Subcutaneous abdominal adipose tissue (tissue), 5 donors: Measurements from ENCODE around the gene ANO7.

Source experiments
- H3K27ac ChIP-seq: one replicate; pipeline ENCODE4 v1.7.0; 2013; ENCODE audit warnings: low read depth, mild to moderate bottlenecking, inconsistent platforms, low read length, moderate library complexity
- H3K27me3 ChIP-seq, 5 donors: one replicate each; pipeline ENCODE4 v1.7.0; 2013; ENCODE audit warnings: low read length in 5 of 5, inconsistent platforms in 1 of 5; ENCODE audit not compliant: control insufficient read depth in 5 of 5, insufficient read depth in 4 of 5
- H3K36me3 ChIP-seq, 5 donors: one replicate each; pipeline ENCODE4 v1.7.0; 2013; ENCODE audit warnings: low read length in 5 of 5; ENCODE audit not compliant: control insufficient read depth in 5 of 5, insufficient read depth in 5 of 5
- H3K4me1 ChIP-seq, 5 donors: one replicate each; pipeline ENCODE4 v1.7.0; 2013; ENCODE audit warnings: low read length in 5 of 5, mild to moderate bottlenecking in 3 of 5, moderate library complexity in 1 of 5; ENCODE audit not compliant: control insufficient read depth in 5 of 5, insufficient read depth in 5 of 5
- H3K4me3 ChIP-seq, 5 donors: one replicate each; pipeline ENCODE4 v1.7.0; 2013; ENCODE audit warnings: low read length in 5 of 5, low read depth in 1 of 5
- H3K9ac ChIP-seq, 5 donors: one replicate each; pipeline ENCODE4 v1.7.0; 2013; ENCODE audit warnings: low read length in 5 of 5, mild to moderate bottlenecking in 4 of 5, moderate library complexity in 3 of 5
- H3K9me3 ChIP-seq, 5 donors: one replicate each; pipeline ENCODE4 v1.7.0; 2013; ENCODE audit warnings: low read length in 5 of 5; ENCODE audit not compliant: control insufficient read depth in 5 of 5
- donor health status: healthy.
- donor health status: healthy.
- donor health status: healthy.
- donor health status: healthy.
- donor health status: healthy.

The ANO7 gene

DNA sequence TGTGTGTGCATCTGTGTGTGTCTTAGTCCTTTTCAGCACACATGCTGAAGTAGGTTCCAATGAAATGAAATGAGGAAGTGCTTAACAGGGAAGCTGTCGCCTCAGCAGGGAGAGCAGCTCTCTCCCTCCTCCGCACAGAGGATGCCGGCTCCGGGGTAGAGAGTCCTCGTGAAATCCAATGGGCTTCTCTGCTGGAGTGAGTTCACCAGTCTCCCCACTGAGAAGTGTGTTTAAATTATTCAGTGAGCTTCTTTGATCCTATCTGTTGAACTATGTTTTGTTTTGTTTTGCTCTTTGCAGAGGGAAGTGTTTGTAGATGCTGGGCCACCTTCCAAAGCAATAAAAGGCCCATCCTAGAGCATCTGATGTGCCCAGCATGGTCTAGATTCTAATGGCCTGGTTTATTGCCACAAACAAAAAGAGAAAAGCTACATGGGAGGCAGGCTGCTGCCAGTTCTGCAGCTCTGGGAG is 31.5 kb upstream of the ANO7 start:
- no peak overlapping the region for H3K9ac ChIP-seq
- no peak overlapping the region for H3K4me3 ChIP-seq
- H3K27me3 ChIP-seq = no peaks in the 10 kb centered on the region
- H3K9me3 ChIP-seq = no peaks in the 10 kb centered on the region
- peaks cover 0 to 63% (median 37%) of the 10 kb centered on the region in 5 donors for H3K36me3 ChIP-seq
- H3K4me1 ChIP-seq = peaks cover 5 to 19% (median 8%) of the 10 kb centered on the region in 5 donors
- H3K27ac ChIP-seq = no peak overlapping the region

DNA sequence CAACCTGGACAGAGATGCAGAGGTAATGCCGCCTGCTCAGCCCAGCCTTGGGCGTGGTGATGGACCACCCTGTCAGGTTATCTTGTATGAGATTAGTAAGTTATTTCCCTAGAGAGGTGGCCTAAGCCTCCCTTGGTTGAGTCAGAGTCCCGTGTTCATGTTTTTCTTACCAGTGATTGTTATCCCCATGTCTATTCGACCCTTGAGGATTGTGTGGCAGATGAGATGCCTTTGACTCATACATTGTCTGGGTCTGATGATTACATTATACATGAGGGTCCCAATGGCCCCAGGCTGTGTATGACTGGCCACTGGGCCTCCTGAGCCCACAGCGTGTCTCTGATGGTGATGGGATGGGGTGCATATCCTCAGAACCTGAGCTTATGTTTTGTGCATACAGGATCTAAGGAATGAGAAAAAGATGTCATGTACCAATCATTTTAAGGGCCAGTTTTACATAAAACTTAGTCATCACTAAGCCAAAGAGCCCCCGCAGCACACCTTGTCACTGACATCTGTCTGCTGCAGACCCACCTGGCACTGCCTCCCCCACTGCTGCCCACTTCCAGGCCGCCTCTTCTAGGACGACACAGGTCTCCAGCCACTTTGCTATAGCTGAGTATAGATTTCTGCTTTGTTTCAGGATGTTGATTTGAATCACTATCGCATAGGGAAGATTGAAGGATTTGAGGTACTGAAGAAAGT is 30.5 kb upstream of the ANO7 start:
- H3K9ac ChIP-seq = no peak overlapping the region
- no peaks in the 10 kb centered on the region for H3K27me3 ChIP-seq
- H3K4me3 ChIP-seq = no peak overlapping the region
- peaks cover 7 to 24% (median 13%) of the 10 kb centered on the region in 5 donors for H3K4me1 ChIP-seq
- H3K36me3 ChIP-seq = peaks cover 0 to 63% (median 37%) of the 10 kb centered on the region in 5 donors
- no peak overlapping the region for H3K27ac ChIP-seq
- no peaks in the 10 kb centered on the region for H3K9me3 ChIP-seq

DNA sequence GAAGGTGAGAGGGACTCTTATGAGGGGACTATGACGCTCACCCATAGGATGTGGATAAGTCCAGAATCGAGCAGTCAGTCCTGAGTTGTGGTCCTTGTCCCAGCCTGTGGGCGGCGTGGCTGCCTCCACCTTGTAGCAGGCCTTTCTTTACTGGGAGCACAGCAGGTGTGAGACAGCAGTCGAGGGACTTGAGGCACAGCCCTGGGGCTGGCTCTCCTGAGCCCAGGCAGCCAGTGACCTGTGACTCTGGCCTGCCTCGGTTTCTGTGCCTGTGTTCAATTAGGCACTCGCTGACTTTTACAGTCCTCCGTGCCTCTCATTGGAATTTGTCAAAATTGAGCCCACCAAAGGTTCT is 30.0 kb upstream of the ANO7 start:
- no peak overlapping the region for H3K4me3 ChIP-seq
- no peak overlapping the region for H3K9ac ChIP-seq
- H3K9me3 ChIP-seq = no peaks in the 10 kb centered on the region
- peaks cover 7 to 24% (median 13%) of the 10 kb centered on the region in 5 donors for H3K4me1 ChIP-seq
- H3K36me3 ChIP-seq = peaks cover 0 to 63% (median 38%) of the 10 kb centered on the region in 5 donors
- H3K27ac ChIP-seq = no peak overlapping the region
- no peaks in the 10 kb centered on the region for H3K27me3 ChIP-seq

DNA sequence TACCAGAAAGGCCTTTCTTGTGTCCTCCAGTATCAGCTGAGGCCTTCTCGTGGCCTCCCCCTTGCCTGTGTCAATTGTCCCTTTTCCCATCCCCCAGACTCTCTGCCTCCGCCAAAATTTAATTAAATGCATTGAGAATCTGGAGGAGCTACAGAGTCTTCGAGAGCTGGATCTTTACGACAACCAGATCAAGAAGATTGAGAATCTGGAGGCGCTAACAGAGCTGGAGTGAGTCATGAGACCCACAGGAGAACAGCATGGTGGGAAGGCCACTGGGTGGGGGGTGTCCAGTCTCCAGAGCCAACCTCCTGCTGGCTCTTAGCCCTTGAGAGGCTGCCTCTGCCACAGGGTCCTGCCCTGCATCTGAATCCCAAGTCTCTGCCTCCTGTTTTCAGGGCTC is 29.4 kb upstream of the ANO7 start:
- Histone ChIP-seq H3K4me3 (no peak overlapping the region), H3K9me3 (no peaks in the 10 kb centered on the region), H3K4me1 (peaks cover 7 to 24% (median 13%) of the 10 kb centered on the region in 5 donors), H3K9ac (no peak overlapping the region), H3K36me3 (peaks cover 0 to 66% (median 41%) of the 10 kb centered on the region in 5 donors), H3K27ac (no peak overlapping the region), H3K27me3 (no peaks in the 10 kb centered on the region)

DNA sequence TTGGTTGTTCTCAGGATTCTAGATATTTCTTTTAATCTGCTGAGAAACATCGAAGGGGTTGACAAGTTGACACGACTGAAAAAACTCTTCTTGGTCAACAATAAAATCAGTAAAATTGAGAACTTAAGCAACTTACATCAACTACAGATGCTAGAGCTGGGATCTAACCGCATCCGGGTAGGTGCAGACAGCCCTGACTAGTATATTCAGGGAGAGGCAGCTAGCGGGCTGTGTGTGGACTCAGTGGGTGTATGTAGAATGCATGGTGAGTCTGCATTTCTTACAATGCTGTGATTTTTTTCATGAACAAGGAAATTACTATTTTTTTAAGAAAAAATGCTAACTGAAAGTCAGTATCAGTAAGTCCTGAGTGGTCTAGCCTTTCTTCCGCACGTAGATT is 28.2 kb upstream of the ANO7 start:
- Histone ChIP-seq H3K27ac (no peak overlapping the region), H3K9ac (no peak overlapping the region), H3K9me3 (no peaks in the 10 kb centered on the region), H3K4me3 (no peak overlapping the region), H3K27me3 (no peaks in the 10 kb centered on the region), H3K36me3 (peaks cover 0 to 63% (median 43%) of the 10 kb centered on the region in 5 donors), H3K4me1 (peaks cover 7 to 24% (median 13%) of the 10 kb centered on the region in 5 donors)

DNA sequence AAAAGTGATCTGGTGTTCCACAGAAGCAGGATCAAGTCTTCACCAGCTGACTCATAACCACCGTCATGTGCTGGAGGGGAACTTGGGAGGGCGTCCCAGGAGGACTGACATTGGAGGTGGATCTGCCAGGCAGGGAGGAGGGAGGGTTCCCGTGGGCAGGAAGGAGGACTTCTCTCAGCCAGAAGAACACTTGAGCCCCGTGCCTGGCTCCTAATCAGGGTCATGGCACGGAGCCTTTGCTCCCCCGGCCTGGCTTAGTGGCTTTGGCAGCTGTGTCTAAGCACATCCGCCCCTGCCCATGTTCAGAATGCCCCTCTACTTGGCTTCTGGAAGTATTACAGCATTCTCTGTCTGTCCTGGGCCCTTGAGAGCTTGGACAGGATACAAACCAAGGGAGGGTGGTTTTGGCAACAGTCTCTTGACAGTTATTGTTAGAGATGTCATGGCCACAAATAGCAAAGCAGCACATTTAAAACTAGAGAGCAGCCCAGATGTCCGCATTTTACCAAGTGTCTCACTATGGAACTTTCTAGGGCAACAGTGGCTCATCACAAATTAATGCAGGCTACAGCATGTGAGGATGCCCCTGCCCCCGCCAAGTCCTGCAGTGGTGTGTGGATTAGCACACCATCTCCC is 26.7 kb upstream of the ANO7 start:
- Histone ChIP-seq H3K9ac (peak overlapping the region in 2 of 5 donors; percentile 16 to 56), H3K36me3 (peaks cover 0 to 64% (median 53%) of the 10 kb centered on the region in 5 donors), H3K27ac (peak overlapping the region; percentile 75), H3K4me3 (peak overlapping the region in 2 of 5 donors; percentile 11 to 19), H3K9me3 (no peaks in the 10 kb centered on the region), H3K27me3 (no peaks in the 10 kb centered on the region), H3K4me1 (peaks cover 7 to 24% (median 13%) of the 10 kb centered on the region in 5 donors)

DNA sequence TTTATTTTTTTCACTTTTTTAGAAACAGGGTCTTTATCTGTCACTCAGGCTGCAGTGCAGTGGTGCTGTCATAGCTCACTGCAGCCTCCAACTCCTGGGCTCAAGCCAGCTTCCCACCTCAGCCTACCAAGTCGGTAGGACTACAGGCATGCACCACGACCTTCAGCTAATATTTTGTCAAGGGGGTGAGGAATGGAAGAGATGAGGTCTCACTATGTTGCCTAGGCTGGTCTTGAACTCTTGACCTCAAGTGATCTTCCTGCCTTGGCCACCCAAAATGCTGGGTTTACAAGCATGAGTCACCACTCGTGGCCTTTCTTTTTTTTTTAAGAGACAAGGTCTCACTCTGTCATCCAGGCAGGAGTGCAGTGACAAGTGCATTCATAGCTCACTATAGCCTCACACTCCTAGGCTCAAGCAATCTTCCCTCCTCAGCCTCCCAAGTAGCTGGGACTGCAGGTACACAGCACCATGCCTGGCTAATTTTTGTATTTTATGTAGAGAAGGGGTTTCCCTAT is 24.8 kb upstream of the ANO7 start:
- H3K36me3 ChIP-seq = peaks cover 0 to 64% (median 58%) of the 10 kb centered on the region in 5 donors

DNA sequence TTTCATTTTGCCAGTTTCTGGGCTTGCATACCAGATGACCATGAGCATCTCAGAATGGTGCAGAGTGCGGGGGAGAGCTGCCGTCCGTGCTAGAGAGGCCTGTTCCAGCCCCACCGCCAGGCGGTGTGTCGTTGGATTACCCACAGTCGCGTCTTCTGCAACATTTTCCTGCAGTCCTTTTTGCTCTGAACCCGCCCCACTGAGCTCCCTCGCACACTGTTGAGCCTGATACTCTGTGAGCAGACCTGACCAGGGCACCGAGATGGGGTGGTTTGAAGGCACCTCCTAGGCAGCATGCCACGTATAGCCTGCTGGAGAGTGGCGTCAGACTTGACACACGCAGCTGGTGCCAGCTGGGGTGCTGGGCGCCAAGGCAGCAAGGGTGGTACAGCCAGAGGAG is 20.1 kb upstream of the ANO7 start:
- Histone ChIP-seq H3K27me3 (no peaks in the 10 kb centered on the region), H3K9me3 (peaks cover 3 to 15% (median 12%) of the 10 kb centered on the region in 5 donors), H3K9ac (no peak overlapping the region), H3K36me3 (peaks cover 16 to 70% (median 67%) of the 10 kb centered on the region in 5 donors), H3K4me3 (no peak overlapping the region), H3K4me1 (no peaks in the 10 kb centered on the region), H3K27ac (no peak overlapping the region)

More for the DNA sequence above, 24.8 kb upstream of the ANO7 start:
- H3K27me3 ChIP-seq = no peaks in the 10 kb centered on the region
- no peak overlapping the region for H3K4me3 ChIP-seq
- H3K9me3 ChIP-seq = no peaks in the 10 kb centered on the region
- no peak overlapping the region for H3K9ac ChIP-seq
- peaks cover 2 to 13% (median 13%) of the 10 kb centered on the region in 5 donors for H3K4me1 ChIP-seq
- no peak overlapping the region for H3K27ac ChIP-seq

DNA sequence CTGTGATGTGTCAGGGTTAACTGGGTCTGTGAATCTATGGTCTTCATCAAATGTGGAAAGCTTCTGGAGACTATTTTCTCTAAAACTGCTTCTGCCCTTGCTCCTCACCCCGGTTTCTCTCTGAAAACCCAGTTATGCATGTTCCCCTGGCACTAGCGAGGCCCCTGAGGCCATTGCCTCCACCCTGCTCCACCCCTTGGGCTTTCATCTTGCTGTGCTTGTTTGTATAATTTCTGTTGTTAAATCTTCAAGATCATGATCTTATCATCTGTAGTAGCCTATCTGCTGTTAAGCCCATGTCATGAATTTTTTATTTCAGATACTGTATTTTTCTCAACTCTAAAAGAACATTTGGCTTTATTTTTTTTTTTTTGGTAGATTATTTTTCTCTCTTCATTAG is 14.9 kb upstream of the ANO7 start:
- Histone ChIP-seq H3K4me3 (no peak overlapping the region), H3K4me1 (no peaks in the 10 kb centered on the region), H3K9ac (no peak overlapping the region), H3K9me3 (peaks cover 3 to 15% (median 12%) of the 10 kb centered on the region in 5 donors), H3K27ac (no peak overlapping the region), H3K27me3 (no peaks in the 10 kb centered on the region), H3K36me3 (peaks cover 22 to 57% (median 50%) of the 10 kb centered on the region in 5 donors)
